GM19193 (cell line): ENCODE data around the gene VWF.

Experiments
- POLR2A ChIP-seq: IDR thresholded peaks from 4 replicates; pipeline ENCODE4 v1.6.1; 2011; ENCODE audit not compliant: insufficient read depth, insufficient read length; ENCODE audit errors: extremely low read depth

Gene VWF

GRCh38 chr12:6044082-6044481 is 80.4 kb downstream of the VWF start:
- no peak for TF ChIP-seq POLR2A

DNA sequence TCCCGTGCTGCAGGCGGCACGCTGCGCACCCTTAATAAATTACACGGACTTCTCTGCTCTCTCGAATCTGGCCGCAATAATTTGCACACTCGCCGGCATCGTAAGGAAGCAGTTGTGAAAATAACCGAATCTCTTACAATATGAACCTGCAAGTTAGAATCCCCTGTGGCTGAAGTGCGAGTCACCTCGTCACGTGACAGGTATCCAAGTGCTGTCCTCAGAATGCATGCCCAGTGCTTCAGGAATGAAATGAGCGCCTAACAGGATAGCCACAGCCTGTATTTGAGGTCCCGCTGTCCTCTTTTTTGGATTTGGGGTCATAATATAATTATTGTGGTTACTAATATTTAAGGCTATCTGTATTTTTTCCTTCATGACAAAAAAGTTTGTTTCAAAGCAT is 82.0 kb downstream of the VWF start:
- no peak for TF ChIP-seq POLR2A

DNA sequence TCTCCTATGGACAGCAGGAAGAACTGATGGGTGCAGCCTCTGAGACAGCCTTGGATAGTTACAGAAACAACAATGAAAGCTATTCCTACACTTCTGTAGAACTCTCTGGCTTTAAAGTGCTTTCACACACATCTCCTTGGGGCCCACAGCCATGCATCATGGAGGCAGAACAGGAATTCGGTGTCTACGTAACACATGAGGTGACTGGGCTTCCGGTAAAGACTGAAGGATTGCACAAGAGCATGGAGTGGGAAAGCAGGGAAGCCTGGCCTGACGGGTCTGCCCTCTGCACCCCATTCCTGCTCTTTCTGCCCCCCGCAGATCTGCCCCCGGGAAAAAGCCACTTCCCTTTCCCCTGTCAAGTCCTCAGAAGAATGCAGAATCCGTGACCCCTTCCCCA is 82.6 kb downstream of the VWF start:
- TF ChIP-seq POLR2A = no peak

DNA sequence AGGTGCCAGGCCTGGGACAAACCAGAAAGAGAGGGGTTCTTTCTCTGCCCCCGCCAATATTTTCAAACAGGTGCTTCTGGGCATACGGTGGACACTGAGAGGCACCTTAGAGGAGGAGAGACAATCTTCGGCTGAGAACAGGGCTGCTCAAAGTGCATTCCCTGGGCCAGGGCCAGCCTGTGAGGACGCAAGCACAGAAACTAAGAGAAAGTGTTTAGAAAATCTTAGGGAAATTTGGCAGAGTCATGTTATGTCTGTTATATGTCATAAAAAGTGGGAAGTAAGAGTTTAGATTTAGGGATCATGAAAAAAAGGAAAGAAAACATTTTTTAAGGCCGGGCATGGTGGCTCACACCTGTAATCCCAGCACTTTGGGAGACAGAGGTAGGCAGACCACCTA is 83.7 kb downstream of the VWF start:
- no peak for TF ChIP-seq POLR2A

- TF ChIP-seq POLR2A = no peak
These were observed 84.4 kb downstream of the VWF start for GRCh38 chr12:6039894-6040601.

GRCh38 chr12:6038160-6038559 is 86.3 kb downstream of the VWF start:
- no peak for TF ChIP-seq POLR2A

DNA sequence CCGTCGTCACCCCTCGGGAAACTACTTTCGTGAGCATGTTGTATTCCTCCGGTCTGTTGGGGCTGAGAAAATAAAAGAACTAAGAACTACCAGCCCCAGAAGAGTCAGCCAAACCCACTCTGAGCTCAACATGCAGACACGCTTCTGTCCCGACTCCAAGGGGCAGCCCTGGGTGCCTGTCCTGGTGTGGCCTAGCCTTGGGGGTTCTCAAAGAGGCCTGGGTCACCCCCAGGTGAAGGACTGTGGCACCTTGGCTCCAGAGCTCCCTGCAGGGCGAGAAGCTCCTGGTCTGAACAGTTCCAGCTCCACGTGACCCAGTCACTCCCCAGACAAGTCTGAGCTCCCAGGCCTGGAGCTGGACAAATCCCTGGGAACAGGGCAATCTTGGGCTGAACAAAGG is 87.0 kb downstream of the VWF start:
- no peak for TF ChIP-seq POLR2A

GRCh38 chr12:6036509-6036908 is 88.0 kb downstream of the VWF start:
- TF ChIP-seq POLR2A = no peak

GRCh38 chr12:6034596-6034995 is 89.9 kb downstream of the VWF start:
- no peak for TF ChIP-seq POLR2A

DNA sequence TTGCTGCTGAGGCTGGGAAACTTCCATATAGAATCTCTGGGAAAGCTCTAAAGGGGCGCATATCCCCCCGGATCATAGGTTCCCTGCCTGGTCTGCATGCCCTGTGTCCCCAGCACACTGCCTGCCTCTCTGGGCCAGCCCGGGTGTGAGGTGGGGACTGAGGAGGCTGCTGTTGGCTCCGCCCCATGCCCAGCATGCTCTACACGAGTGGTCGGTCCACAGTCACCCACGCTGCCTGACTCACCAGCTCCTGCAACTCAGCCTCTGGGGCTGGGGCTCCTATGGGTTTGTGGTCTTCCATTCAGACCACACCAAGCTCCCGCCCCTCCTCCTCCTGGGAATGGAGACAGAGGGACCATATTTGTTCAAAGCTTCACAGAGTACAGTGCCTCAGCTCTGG is 90.9 kb downstream of the VWF start:
- no peak for TF ChIP-seq POLR2A

DNA sequence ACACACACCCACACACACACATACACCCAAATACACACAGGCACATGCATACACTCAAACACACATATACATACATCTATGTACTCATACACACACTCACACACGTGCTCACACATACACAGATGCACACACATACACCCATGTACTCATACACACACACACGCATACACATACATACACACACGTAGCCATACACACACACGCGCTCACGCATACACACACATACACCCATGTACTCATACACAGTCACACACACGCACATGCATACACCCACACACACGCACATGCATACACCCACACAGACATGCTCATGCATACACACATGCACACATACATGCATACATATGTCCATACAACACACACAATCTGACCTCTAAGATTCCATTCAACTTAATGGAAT is 91.7 kb downstream of the VWF start:
- TF ChIP-seq POLR2A = no peak

DNA sequence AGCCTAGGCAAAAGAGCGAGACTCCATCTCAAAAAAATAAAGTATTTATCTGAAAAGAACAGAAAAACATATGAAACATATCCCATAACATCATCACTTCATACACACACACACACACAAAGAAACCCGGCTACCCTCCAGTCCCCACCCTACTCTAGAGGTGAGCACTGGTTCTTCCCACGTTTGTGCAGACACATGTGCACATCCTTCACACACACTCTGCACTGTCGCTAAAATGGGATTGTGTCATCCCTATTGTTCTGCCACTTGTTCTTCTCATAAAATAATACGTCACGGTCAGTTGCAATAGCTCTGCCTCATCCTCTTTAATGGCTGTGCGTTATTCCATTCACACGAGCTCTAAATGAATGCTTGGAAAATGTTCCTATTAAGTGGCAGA is 93.5 kb downstream of the VWF start:
- no peak for TF ChIP-seq POLR2A

DNA sequence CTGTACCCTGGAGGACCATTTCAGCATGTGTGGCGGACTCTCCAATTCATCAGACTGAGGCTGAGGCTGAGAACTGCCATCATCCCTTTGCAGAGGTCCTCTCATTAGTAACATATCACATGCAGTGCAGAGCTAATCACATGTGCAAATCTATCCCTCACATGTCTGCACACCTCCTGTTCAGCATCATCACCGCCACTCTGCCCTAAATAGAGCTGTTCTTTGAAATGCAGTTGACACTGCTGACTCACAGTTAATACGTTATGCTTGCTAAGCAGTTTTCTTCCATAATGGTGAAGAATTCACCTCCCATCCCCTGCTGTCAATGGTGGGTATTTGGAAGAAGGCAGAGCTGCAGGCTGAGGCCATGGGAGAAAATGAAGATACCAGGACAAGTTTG is 94.4 kb downstream of the VWF start:
- no peak for TF ChIP-seq POLR2A

GRCh38 chr12:6029401-6029800 is 95.1 kb downstream of the VWF start:
- TF ChIP-seq POLR2A = no peak

GRCh38 chr12:6026998-6027397 is 97.5 kb downstream of the VWF start:
- TF ChIP-seq POLR2A = no peak

DNA sequence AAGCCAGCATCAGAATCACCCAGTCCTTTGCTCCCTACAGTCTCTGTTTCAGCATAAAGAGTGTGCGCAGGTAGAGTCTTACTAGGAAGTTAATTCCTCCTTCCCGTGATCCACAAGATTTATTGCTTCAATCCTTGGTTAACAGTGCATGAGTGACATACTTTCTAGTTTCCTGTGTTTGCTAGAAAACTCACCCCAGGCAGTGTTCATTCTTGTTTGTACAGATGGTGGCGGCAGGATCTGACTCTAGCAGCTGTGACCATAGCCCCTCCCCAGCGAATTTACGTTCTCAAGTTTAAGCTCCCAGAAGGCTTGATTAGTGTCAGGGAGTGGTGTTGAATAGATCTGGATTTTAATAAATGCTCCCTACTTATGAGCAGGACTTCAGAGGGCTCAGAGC is 103.5 kb downstream of the VWF start:
- TF ChIP-seq POLR2A = no peak

GRCh38 chr12:6018265-6018664 is 106.2 kb downstream of the VWF start:
- no peak for TF ChIP-seq POLR2A
